IPS-20b (cell line): Measurements from ENCODE around the gene TRAPPC1.
A peak's percentile ranks its signal among the peaks of the same experiment; 100 is the strongest.

Experiments
- H3K27ac ChIP-seq: one replicate; pipeline ENCODE4 v1.5.1; 2013; ENCODE audit warnings: low read length
- H3K27me3 ChIP-seq: 2 replicates; pipeline ENCODE4 v1.6.1; 2013; ENCODE audit warnings: mild to moderate bottlenecking, low read length, inconsistent platforms; ENCODE audit not compliant: insufficient read depth
- H3K36me3 ChIP-seq: 2 replicates; pipeline ENCODE4 v1.6.1; 2013; ENCODE audit warnings: low read depth, mild to moderate bottlenecking, inconsistent platforms, low read length, moderate library complexity; ENCODE audit not compliant: insufficient read depth
- H3K4me1 ChIP-seq: 2 replicates; pipeline ENCODE4 v1.6.1; 2013; ENCODE audit warnings: mild to moderate bottlenecking, control low read depth, inconsistent platforms, low read length, moderate library complexity; ENCODE audit not compliant: insufficient read depth
- H3K4me3 ChIP-seq: 2 replicates; pipeline ENCODE4 v1.5.1; 2013; ENCODE audit warnings: mild to moderate bottlenecking, low read length, inconsistent platforms
- H3K9ac ChIP-seq: 2 replicates; pipeline ENCODE4 v1.6.1; 2013; ENCODE audit warnings: low read depth, mild to moderate bottlenecking, inconsistent platforms, low read length, moderate library complexity
- H3K9me3 ChIP-seq: 2 replicates; pipeline ENCODE4 v1.6.1; 2013; ENCODE audit warnings: mild to moderate bottlenecking, low read depth, low read length, inconsistent platforms; ENCODE audit not compliant: insufficient read depth

TRAPPC1 gene

GRCh38 chr17:7915179-7915610 lies 16.6 kb downstream of the TRAPPC1 start:
- Histone ChIP-seq H3K9ac (no peak overlapping the region), H3K27me3 (peaks cover 45% of the 10 kb centered on the region), H3K36me3 (0 out of 2 replicates have a peak, but pooled peaks cover 4% of the 10 kb centered on the region), H3K9me3 (no peaks in the 10 kb centered on the region), H3K4me1 (no peaks in the 10 kb centered on the region; the same call in 1 of the 2 replicates), H3K27ac (no peak overlapping the region), H3K4me3 (peak overlapping the region; percentile 74)

DNA sequence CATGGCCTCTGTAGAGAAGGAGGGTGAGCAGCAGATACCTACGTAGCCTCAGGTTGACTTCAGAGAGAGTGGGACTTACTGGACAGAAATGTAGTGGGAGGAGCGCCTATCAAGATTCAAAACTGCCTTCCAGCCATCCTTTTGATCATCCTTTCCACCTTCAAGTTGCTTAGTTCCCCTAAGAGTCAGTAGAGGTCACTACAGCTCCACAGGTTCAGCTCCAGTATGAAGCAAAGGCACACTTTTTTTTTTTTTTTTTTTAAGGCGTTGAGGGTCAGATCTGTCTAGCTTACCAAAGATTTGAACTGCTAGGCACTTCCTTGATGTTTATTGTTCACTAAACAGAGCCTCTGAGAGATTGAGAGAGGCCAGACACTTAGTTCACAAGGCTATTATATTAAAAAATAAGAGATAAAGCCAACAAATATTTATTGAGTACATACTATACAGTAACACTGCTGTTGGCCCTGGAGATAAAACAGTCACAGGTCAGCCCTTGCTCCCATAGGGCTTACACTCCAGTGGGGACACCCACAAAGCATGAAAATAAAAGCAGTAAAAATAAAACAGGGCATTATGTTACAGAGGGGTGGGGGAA lies 18.7 kb downstream of the TRAPPC1 start:
- H3K9me3 ChIP-seq = no peaks in the 10 kb centered on the region
- H3K4me1 ChIP-seq = no peaks in the 10 kb centered on the region; the same call in 1 of the 2 replicates
- peaks cover 35% of the 10 kb centered on the region for H3K27me3 ChIP-seq
- H3K36me3 ChIP-seq = 0 out of 2 replicates have a peak, but pooled peaks cover 5% of the 10 kb centered on the region
- no peak overlapping the region for H3K9ac ChIP-seq
- no peak overlapping the region for H3K27ac ChIP-seq
- no peak overlapping the region for H3K4me3 ChIP-seq

- no peak overlapping the region for H3K27ac ChIP-seq
- H3K27me3 ChIP-seq = peaks cover 17% of the 10 kb centered on the region
- no peaks in the 10 kb centered on the region; the same call in 1 of the 2 replicates for H3K4me1 ChIP-seq
- H3K4me3 ChIP-seq = no peak overlapping the region
- no peaks in the 10 kb centered on the region for H3K9me3 ChIP-seq
- H3K36me3 ChIP-seq = 0 out of 2 replicates have a peak, but pooled peaks cover 13% of the 10 kb centered on the region
- H3K9ac ChIP-seq = no peak overlapping the region
Measured at GRCh38 chr17:7911116-7911515, 20.6 kb downstream of the TRAPPC1 start.

GRCh38 chr17:7910711-7911110 lies 21.0 kb downstream of the TRAPPC1 start:
- Histone ChIP-seq H3K4me1 (no peaks in the 10 kb centered on the region; the same call in 1 of the 2 replicates), H3K9ac (no peak overlapping the region), H3K27ac (no peak overlapping the region), H3K9me3 (no peaks in the 10 kb centered on the region), H3K27me3 (peaks cover 15% of the 10 kb centered on the region), H3K4me3 (no peak overlapping the region), H3K36me3 (0 out of 2 replicates have a peak, but pooled peaks cover 13% of the 10 kb centered on the region)

DNA sequence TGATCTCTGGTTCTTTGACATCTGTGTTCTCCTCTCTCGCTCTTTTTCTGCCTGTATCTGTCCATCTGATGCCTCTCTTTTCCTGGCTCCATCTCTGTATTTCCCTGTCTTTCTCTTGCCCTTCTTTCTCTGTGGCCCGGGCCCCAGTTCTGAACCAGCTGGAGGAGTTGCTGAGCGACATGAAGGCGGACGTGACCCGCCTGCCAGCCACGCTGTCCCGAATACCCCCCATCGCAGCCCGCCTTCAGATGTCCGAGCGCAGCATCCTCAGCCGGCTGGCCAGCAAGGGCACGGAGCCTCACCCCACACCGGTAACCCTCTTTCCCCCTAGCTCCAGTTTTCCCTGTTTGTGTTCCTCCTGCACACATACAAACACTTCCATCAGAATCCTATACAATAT lies 21.5 kb downstream of the TRAPPC1 start:
- H3K9me3 ChIP-seq = no peaks in the 10 kb centered on the region
- 0 out of 2 replicates have a peak, but pooled peaks cover 13% of the 10 kb centered on the region for H3K36me3 ChIP-seq
- H3K4me1 ChIP-seq = no peaks in the 10 kb centered on the region; the same call in 1 of the 2 replicates
- H3K27me3 ChIP-seq = peaks cover 14% of the 10 kb centered on the region
- no peak overlapping the region for H3K4me3 ChIP-seq
- no peak overlapping the region for H3K27ac ChIP-seq
- H3K9ac ChIP-seq = no peak overlapping the region

DNA sequence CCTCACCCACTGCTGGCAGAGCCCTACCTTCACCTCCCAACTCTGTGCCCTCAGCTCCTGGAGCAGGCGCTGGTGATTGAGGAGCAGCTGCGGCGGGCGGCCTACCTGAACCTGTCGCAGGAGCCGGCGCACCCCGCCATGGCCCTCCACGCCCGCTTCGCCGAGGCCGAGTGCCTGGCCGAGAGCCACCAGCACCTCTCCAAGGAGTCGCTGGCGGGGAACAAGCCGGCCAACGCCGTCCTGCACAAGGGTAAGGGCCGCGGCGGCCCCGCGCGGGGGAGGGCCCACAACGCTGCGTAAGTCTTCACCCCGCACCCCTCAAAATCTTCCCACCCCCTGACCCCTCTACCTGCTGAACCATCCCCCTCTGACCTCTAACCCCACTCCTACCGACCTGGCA lies 22.7 kb downstream of the TRAPPC1 start:
- Histone ChIP-seq H3K36me3 (peaks cover 20% of the 10 kb centered on the region; the same call in 1 of the 2 replicates), H3K9me3 (no peaks in the 10 kb centered on the region), H3K9ac (no peak overlapping the region), H3K4me1 (no peaks in the 10 kb centered on the region), H3K27ac (no peak overlapping the region), H3K4me3 (no peak overlapping the region), H3K27me3 (peaks cover 2% of the 10 kb centered on the region; the same call in 1 of the 2 replicates)

DNA sequence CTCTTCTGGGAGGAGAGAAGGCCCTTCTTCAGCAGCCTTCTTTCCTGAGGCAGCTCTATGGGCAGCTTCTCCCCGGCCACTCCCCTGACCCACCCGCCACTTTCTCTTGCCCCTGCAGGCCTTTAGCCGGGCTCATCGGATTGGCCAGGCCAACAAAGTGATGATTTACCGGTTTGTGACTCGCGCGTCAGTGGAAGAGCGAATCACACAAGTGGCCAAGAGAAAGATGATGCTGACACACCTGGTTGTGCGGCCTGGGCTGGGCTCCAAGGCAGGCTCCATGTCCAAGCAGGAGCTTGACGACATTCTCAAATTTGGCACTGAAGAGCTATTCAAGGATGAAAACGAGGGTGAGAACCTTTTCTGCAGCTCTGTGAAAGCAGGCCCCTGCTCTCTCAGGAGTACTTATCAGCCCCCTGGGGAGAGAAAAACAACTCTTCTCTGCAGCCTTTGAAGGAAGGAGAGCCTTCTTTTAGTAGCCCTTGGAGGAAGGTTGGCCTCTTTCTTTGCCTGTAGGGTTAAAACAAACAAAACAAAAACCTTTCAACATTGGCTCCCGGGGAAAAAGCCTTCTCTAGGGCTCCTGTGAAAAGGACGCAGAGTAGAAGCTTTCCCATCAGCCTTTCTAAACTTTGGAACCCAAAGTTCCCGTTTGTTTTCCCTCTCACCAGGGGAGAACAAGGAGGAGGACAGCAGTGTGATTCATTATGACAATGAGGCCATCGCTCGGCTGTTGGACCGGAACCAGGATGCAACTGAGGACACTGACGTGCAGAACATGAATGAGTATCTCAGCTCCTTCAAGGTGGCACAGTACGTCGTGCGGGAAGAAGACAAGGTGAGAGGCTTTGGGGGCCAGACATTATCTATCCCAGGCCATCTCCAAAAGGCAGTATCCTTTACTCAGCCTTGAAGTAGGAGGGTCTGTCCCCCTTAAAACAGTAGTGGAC lies 28.3 kb downstream of the TRAPPC1 start:
- Histone ChIP-seq H3K36me3 (peaks cover 42% of the 10 kb centered on the region), H3K4me3 (no peak overlapping the region), H3K9ac (no peak overlapping the region; the same call in 1 of the 2 replicates), H3K9me3 (no peaks in the 10 kb centered on the region), H3K27me3 (no peaks in the 10 kb centered on the region), H3K27ac (no peak overlapping the region), H3K4me1 (no peaks in the 10 kb centered on the region; the same call in 1 of the 2 replicates)

DNA sequence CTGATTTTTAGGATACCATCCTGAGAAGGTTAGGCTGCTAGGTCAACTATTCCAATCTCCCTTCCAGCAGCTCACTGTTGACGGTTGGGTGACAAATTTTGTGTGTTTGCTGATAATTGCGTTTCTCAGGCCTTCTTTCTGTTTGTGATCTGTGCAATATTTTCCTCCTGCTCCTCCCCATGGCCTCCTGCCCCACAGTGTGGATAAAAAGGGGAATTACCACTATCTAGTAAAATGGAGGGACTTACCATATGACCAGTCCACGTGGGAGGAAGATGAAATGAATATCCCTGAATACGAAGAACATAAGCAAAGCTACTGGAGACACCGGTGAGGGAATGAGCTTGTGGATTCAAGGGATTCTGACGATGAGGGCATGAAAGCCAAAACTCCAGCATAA lies 34.0 kb downstream of the TRAPPC1 start:
- no peak overlapping the region for H3K4me3 ChIP-seq
- peaks cover 51% of the 10 kb centered on the region for H3K36me3 ChIP-seq
- no peaks in the 10 kb centered on the region for H3K27me3 ChIP-seq
- H3K9ac ChIP-seq = no peak overlapping the region
- H3K27ac ChIP-seq = no peak overlapping the region
- H3K4me1 ChIP-seq = no peaks in the 10 kb centered on the region
- H3K9me3 ChIP-seq = no peaks in the 10 kb centered on the region

- Histone ChIP-seq H3K4me1 (no peaks in the 10 kb centered on the region), H3K4me3 (no peak overlapping the region), H3K36me3 (peaks cover 51% of the 10 kb centered on the region), H3K9me3 (no peaks in the 10 kb centered on the region), H3K27me3 (no peaks in the 10 kb centered on the region), H3K9ac (no peak overlapping the region), H3K27ac (no peak overlapping the region)
Measured at GRCh38 chr17:7897090-7897489, 34.7 kb downstream of the TRAPPC1 start.

DNA sequence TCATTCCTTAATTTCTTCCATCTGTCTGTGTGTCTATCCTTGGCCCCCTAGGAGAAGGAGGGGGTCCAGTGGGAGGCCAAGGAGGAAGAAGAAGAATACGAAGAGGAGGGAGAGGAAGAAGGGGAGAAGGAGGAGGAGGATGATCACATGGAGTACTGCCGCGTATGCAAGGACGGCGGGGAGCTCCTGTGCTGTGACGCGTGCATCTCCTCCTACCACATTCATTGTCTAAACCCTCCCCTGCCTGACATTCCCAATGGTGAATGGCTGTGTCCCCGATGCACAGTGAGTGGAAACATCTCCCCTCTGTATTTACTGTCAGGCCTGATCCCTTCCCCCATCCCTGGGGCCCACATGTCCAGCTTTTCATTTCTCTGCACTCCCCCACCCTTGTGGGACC lies 36.9 kb downstream of the TRAPPC1 start:
- no peak overlapping the region for H3K27ac ChIP-seq
- no peak overlapping the region for H3K9ac ChIP-seq
- no peaks in the 10 kb centered on the region for H3K9me3 ChIP-seq
- H3K36me3 ChIP-seq = peaks cover 37% of the 10 kb centered on the region
- no peak overlapping the region for H3K4me3 ChIP-seq
- H3K4me1 ChIP-seq = no peaks in the 10 kb centered on the region
- no peaks in the 10 kb centered on the region for H3K27me3 ChIP-seq

DNA sequence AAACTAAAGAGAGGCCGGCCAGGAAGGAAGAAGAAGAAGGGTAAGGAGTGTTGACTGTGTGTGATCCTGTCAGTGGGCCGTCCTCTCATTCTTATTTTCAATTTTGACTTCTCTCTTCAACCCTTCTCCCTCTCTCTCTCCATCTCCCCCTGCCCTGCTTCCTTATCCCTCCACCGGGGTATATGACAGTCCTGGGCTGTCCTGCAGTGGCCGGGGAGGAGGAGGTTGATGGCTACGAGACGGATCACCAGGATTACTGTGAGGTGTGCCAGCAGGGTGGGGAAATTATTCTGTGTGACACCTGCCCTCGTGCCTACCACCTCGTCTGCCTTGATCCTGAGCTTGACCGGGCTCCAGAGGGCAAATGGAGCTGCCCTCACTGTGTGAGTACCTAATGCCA lies 37.5 kb downstream of the TRAPPC1 start:
- Histone ChIP-seq H3K4me1 (peaks cover 2% of the 10 kb centered on the region; the same call in 1 of the 2 replicates), H3K36me3 (peaks cover 34% of the 10 kb centered on the region), H3K9ac (no peak overlapping the region), H3K27ac (no peak overlapping the region), H3K4me3 (no peak overlapping the region), H3K27me3 (no peaks in the 10 kb centered on the region), H3K9me3 (no peaks in the 10 kb centered on the region)
